Tibial nerve (tissue), 4 donors: ENCODE measurements around the gene LRPAP1. TPM values are rescaled to one million over a fixed set of nuclear protein-coding genes. Genes with fewer than 3 reads are reported as not detected.

Experiments used
- DNase-seq, 2 donors: peaks; one replicate each; pipeline ENCODE4 v3.0.0-alpha.2; 2019; ENCODE audit warnings: low spot score in 2 of 2
- H3K27ac ChIP-seq, 4 donors: fragments of 200-600 bp; sonication (generic) in 3 of 4; one replicate each; pipeline ENCODE4 v1.5.1; 2017 to 2019; ENCODE audit warnings: mild to moderate bottlenecking in 1 of 4
- H3K27me3 ChIP-seq, 2 donors: fragments of 200-600 bp; sonication (generic) in 1 of 2; one replicate each; pipeline versions ENCODE4 v1.5.1 to v1.6.0; 2017 to 2019
- H3K36me3 ChIP-seq, 3 donors: fragments of 200-600 bp; sonication (generic); one replicate each; pipeline ENCODE4 v1.5.1; 2018 to 2019
- H3K4me1 ChIP-seq, 4 donors: fragments of 200-600 bp; sonication (generic) in 3 of 4; one replicate each; pipeline ENCODE4 v1.5.1; 2017 to 2019
- H3K4me3 ChIP-seq, 4 donors: fragments of 200-600 bp; sonication (generic) in 3 of 4; one replicate each; pipeline ENCODE4 v1.5.1; 2017 to 2019; ENCODE audit warnings: mild to moderate bottlenecking in 1 of 4, moderate library complexity in 1 of 4
- H3K9me3 ChIP-seq, 4 donors: fragments of 200-600 bp; sonication (generic) in 3 of 4; one replicate each; pipeline ENCODE4 v1.5.1; 2017 to 2019
- EP300 ChIP-seq, 2 donors: sonication (generic); formaldehyde crosslinking; IDR thresholded peaks; one replicate each; pipeline ENCODE4 v1.6.1; 2017; ENCODE audit warnings: antibody characterized with exemption in 2 of 2, mild to moderate bottlenecking in 1 of 2
- POLR2A ChIP-seq, 2 donors: fragments of 450-650 bp; IDR thresholded peaks; one replicate each; pipeline ENCODE4 v1.6.1; 2017; ENCODE audit warnings: antibody characterized with exemption in 2 of 2, mild to moderate bottlenecking in 2 of 2, moderate library complexity in 2 of 2
- WGBS, 2 donors: methylation state at CpG; one replicate each; pipeline ENCODE4 v1.1.5; 2018; 5-methylcytosine and 5-hydroxymethylcytosine counted together
- total RNA-seq, 4 donors: library from RNA; depleted of rRNA; stranded (reverse); fragments of >200 nt; gene quantifications; one replicate each; pipeline ENCODE4 v1.1.0, GENCODE V29; 2016
- TF ChIP-seq, protein P1 (sequence below), 5 experiments: fragments of 200-600 bp in 3 of 5; fragments of 450-650 bp in 2 of 5; sonication (generic) in 3 of 5; IDR thresholded peaks; one replicate each; pipeline ENCODE4 v1.5.1; 2016 to 2019; ENCODE audit warnings: antibody characterized with exemption in 5 of 5, mild to moderate bottlenecking in 3 of 5, moderate library complexity in 2 of 5

Gene LRPAP1
- total RNA-seq, 4 donors from 2014 or later, result 68.1 to 169 (median 108) TPM

DNA sequence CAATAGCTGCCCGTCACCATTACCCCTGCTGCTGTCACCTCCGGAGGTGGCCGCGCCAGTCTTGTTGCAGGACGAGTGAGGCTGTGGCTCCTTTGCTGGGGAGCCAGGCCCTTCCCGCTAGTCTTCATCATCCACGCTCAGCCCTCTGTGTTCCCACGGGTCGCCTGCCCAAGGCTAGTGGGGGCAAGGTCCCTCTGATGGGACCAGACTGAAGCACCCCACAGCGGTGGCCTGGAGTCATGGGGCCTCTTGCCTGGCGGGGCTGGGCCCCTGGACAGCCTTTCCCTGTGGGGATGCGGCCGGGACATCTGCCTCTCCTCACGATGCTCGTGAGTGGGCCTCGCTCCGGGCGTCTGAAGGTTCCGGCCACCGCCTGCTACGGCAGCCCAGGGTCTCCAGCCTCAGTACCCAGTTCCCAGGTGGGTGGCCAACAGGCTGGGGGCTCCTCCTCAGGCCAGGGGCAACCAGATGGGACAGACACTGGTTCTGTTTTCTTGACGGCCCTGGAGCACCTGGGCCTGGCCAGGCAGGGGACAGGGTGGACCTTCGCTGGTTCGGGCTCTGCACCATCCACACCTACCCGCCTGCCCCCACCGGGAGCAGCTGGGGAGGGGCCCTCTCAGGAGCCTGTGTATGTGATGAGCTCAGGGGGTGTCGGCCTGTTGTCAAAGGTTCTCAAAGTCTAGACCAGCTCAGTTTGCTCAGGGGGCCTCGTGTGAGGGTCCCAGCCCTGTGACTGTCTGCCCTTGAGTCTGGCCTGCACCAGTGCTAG is 36.8 kb downstream of the LRPAP1 start:
- no peak for DNase-seq
- Histone ChIP-seq H3K27me3 (peaks cover 3 to 63% of the 10 kb centered on the region in 2 donors), H3K27ac (no peak overlapping the region), H3K4me1 (no peaks in the 10 kb centered on the region), H3K36me3 (peaks cover 0 to 27% (median 0%) of the 10 kb centered on the region in 3 donors), H3K4me3 (no peak overlapping the region), H3K9me3 (no peaks in the 10 kb centered on the region)
- TF ChIP-seq EP300 (IDR thresholded peaks at IDR 0.05) (no peak), POLR2A (IDR thresholded peaks at IDR 0.05) (no peak)
- TF ChIP-seq, protein P1, sequence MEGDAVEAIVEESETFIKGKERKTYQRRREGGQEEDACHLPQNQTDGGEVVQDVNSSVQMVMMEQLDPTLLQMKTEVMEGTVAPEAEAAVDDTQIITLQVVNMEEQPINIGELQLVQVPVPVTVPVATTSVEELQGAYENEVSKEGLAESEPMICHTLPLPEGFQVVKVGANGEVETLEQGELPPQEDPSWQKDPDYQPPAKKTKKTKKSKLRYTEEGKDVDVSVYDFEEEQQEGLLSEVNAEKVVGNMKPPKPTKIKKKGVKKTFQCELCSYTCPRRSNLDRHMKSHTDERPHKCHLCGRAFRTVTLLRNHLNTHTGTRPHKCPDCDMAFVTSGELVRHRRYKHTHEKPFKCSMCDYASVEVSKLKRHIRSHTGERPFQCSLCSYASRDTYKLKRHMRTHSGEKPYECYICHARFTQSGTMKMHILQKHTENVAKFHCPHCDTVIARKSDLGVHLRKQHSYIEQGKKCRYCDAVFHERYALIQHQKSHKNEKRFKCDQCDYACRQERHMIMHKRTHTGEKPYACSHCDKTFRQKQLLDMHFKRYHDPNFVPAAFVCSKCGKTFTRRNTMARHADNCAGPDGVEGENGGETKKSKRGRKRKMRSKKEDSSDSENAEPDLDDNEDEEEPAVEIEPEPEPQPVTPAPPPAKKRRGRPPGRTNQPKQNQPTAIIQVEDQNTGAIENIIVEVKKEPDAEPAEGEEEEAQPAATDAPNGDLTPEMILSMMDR (IDR thresholded peaks at IDR 0.05), result no peak
- 59 to 67% methylated on average over 13 to 18 of the region's 28 CpGs for WGBS, 2 donors

DNA sequence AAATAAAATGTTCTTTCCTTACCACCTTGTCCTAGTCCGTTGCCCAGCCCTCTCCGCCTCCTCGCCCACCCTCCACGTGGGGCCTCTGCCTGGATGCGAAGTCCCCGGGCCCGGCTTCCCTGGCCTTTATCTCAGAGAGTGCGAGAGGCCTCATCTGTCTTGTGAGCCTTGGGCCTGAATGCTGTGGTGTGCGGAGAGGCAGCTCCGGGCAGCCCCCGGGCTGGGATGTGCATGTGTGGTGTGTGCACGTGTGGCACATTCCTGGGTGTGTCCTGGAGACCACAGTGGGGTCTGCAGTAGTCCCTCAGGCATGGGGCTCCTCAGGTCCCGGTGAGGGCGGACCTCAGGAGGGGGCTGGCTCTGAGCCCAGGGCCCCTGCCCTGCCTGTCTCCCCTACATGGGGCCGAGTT is 37.8 kb downstream of the LRPAP1 start:
- Histone ChIP-seq H3K27me3 (peaks cover 3 to 69% of the 10 kb centered on the region in 2 donors), H3K4me1 (no peaks in the 10 kb centered on the region), H3K27ac (no peak overlapping the region), H3K9me3 (no peaks in the 10 kb centered on the region), H3K36me3 (peaks cover 0 to 18% (median 0%) of the 10 kb centered on the region in 3 donors), H3K4me3 (no peak overlapping the region)
- no peak for DNase-seq
- TF ChIP-seq POLR2A (IDR thresholded peaks at IDR 0.05) (no peak), EP300 (IDR thresholded peaks at IDR 0.05) (no peak)
- TF ChIP-seq, protein P1 (IDR thresholded peaks at IDR 0.05), result no peak
- 22 to 28% methylated on average over 13 to 14 of the region's 15 CpGs for WGBS, 2 donors

DNA sequence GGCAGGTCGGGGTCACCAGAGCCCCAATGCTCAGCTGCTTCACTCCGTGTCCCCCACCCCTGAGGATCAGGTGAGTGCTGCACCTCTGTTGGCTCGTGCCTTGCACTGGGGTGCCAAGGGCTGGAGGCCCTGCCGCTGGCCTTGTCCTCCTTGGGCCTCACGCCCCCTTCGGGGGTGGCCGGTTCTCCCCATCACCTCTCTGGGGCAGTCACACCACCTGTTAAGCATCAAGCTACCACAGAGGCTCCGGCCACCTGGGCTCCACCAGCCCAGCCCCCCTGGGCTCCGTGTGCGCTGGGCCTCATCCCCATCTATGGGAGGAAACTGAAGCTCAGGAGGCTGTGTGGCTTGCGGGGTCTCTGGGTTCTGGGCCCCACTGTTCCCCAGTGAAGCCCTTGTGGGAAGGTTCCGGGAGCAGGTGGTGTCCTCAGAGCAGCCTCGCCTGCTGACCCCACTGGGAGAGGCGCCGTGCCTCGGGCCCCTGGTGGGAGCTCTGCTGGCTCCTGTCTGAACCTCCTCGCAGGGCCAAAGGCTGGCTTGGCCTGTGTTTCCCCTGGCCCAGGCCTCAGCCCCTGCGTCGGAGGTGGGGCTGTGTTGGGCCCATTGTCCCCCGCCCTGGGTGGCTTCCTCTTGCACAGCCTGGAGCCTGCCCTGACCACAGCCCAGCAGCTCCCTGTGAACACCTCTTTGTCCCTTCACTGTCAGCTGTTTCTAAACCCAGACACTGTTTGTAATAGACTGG is 38.3 kb downstream of the LRPAP1 start:
- WGBS, 2 donors, result 33 to 49% methylated on average over 14 to 19 of the region's 20 CpGs
- Histone ChIP-seq H3K9me3 (no peaks in the 10 kb centered on the region), H3K36me3 (peaks cover 0 to 12% (median 0%) of the 10 kb centered on the region in 3 donors), H3K4me1 (no peaks in the 10 kb centered on the region), H3K27me3 (peaks cover 3 to 75% of the 10 kb centered on the region in 2 donors), H3K4me3 (no peak overlapping the region), H3K27ac (no peak overlapping the region)
- DNase-seq, result no peak
- TF ChIP-seq EP300 (IDR thresholded peaks at IDR 0.05) (no peak), POLR2A (IDR thresholded peaks at IDR 0.05) (no peak)
- TF ChIP-seq, protein P1 (IDR thresholded peaks at IDR 0.05), result no peak

DNA sequence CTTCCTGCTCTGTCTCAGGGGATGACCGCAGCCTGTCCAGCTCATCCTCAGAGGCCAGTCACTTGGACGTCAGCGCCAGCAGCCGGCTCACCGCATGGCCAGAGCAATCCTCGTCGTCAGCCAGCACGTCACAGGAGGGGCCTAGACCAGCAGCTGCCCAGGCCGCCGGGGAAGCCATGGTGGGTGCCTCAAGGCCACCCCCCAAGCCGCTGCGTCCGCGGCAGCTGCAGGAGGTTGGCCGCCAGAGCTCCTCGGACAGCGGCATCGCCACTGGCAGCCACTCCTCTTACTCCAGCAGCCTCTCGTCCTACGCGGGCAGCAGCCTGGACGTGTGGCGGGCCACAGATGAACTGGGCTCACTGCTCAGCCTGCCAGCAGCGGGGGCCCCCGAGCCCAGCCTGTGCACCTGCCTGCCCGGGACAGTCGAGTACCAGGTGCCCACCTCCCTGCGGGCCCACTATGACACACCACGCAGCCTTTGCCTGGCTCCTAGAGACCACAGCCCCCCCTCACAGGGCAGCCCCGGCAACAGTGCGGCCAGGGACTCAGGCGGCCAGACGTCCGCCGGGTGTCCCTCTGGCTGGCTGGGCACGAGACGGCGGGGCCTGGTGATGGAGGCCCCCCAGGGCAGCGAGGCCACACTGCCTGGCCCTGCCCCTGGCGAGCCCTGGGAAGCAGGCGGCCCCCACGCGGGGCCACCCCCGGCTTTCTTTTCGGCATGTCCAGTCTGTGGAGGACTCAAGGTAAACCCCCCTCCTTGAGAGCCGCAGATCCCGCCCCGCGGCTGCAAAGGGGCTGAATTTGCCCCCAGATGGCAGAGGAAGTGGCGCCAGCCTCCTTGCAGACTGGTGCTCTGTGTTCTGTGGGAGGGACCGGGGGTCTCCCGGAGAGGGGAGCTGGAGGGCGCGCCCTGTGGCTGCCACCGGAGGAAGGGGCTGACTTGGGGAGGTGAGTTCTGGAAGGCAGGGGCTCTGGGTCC is 39.2 kb downstream of the LRPAP1 start:
- TF ChIP-seq EP300 (IDR thresholded peaks at IDR 0.05) (no peak), POLR2A (IDR thresholded peaks at IDR 0.05) (no peak)
- TF ChIP-seq, protein P1 (IDR thresholded peaks at IDR 0.05), result no peak
- Histone ChIP-seq H3K36me3 (peaks cover 0 to 11% (median 0%) of the 10 kb centered on the region in 3 donors), H3K9me3 (no peaks in the 10 kb centered on the region), H3K4me3 (no peak overlapping the region), H3K27me3 (peaks cover 3 to 83% of the 10 kb centered on the region in 2 donors), H3K4me1 (no peaks in the 10 kb centered on the region), H3K27ac (no peak overlapping the region)
- no peak for DNase-seq
- 70 to 74% methylated on average over 39 to 41 of the region's 55 CpGs for WGBS, 2 donors
